HepG2 (cell line): ENCODE measurements around the gene VAMP2. TPM values are rescaled to one million over a fixed set of nuclear protein-coding genes. Genes with fewer than 3 reads are reported as not detected.

Experiments
- DR1 ChIP-seq: sonication (generic); formaldehyde crosslinking; IDR thresholded peaks from 2 replicates; pipeline ENCODE4 v1.8.0; 2021; ENCODE audit warnings: mild to moderate bottlenecking, missing genetic modification reagents, inconsistent platforms
- FOXP4 ChIP-seq: sonication (generic); formaldehyde crosslinking; IDR thresholded peaks from 2 replicates; pipeline ENCODE4 v1.4.0; 2020; ENCODE audit warnings: missing genetic modification reagents
- GATAD1 ChIP-seq: IDR thresholded peaks from 2 replicates; pipeline ENCODE4 v1.6.1; 2016; ENCODE audit warnings: missing genetic modification reagents, missing compliant biosample characterization
- HOXA5 ChIP-seq: sonication (generic); formaldehyde crosslinking; IDR thresholded peaks from 2 replicates; pipeline ENCODE4 v1.4.0; 2020; ENCODE audit warnings: missing genetic modification reagents
- NCOR1 ChIP-seq: fragments of 200-600 bp; sonication (generic); IDR thresholded peaks from 2 replicates; pipeline ENCODE4 v1.7.0; 2017; ENCODE audit warnings: antibody characterized with exemption, low read length, borderline replicate concordance
- PHF8 ChIP-seq: sonication (generic); formaldehyde crosslinking; IDR thresholded peaks from 2 replicates; pipeline ENCODE4 v1.5.0; 2020; ENCODE audit warnings: missing genetic modification reagents
- SALL1 ChIP-seq: sonication (generic); formaldehyde crosslinking; IDR thresholded peaks from 2 replicates; pipeline ENCODE4 v1.8.0; 2022; ENCODE audit warnings: mild to moderate bottlenecking, missing genetic modification reagents
- SMAD1 ChIP-seq: sonication (generic); formaldehyde crosslinking; IDR thresholded peaks from 2 replicates; pipeline ENCODE4 v1.4.0; 2020; ENCODE audit warnings: missing genetic modification reagents, low read depth, mild to moderate bottlenecking, borderline replicate concordance
- SRY ChIP-seq: sonication (generic); formaldehyde crosslinking; IDR thresholded peaks from 2 replicates; pipeline ENCODE4 v1.8.0; 2022; ENCODE audit warnings: mild to moderate bottlenecking, missing genetic modification reagents
- TBP ChIP-seq: sonication (generic); formaldehyde crosslinking; IDR thresholded peaks from 2 replicates; pipeline ENCODE4 v1.5.0; 2020; ENCODE audit warnings: missing genetic modification reagents
- ZBED4 ChIP-seq: sonication (generic); formaldehyde crosslinking; IDR thresholded peaks from 2 replicates; pipeline ENCODE4 v1.4.0; 2020; ENCODE audit warnings: missing genetic modification reagents, borderline replicate concordance
- ZNF180 ChIP-seq: sonication (generic); formaldehyde crosslinking; IDR thresholded peaks from 2 replicates; pipeline ENCODE4 v1.4.0; 2020; ENCODE audit warnings: low read depth, missing genetic modification reagents, borderline replicate concordance
- ZNF280D ChIP-seq: sonication (generic); formaldehyde crosslinking; IDR thresholded peaks from 2 replicates; pipeline ENCODE4 v1.5.1; 2020; ENCODE audit warnings: mild to moderate bottlenecking, missing genetic modification reagents
- ZNF383 ChIP-seq: sonication (generic); formaldehyde crosslinking; IDR thresholded peaks from 2 replicates; pipeline ENCODE4 v1.4.0; 2020; ENCODE audit warnings: missing genetic modification reagents, mild to moderate bottlenecking, borderline replicate concordance
- ZNF547 ChIP-seq: sonication (generic); formaldehyde crosslinking; IDR thresholded peaks from 2 replicates; pipeline ENCODE4 v1.5.1; 2020; ENCODE audit warnings: mild to moderate bottlenecking, missing genetic modification reagents
- ZNF607 ChIP-seq: sonication (generic); formaldehyde crosslinking; IDR thresholded peaks from 2 replicates; pipeline ENCODE4 v1.5.1; 2020; ENCODE audit warnings: missing genetic modification reagents, mild to moderate bottlenecking, borderline replicate concordance
- ZNF839 ChIP-seq: sonication (generic); formaldehyde crosslinking; IDR thresholded peaks from 2 replicates; pipeline ENCODE4 v1.4.0; 2020; ENCODE audit warnings: missing genetic modification reagents, mild to moderate bottlenecking, borderline replicate concordance
- ZSCAN21 ChIP-seq: sonication (generic); formaldehyde crosslinking; IDR thresholded peaks from 2 replicates; pipeline ENCODE4 v1.8.0; 2022; ENCODE audit warnings: mild to moderate bottlenecking, missing genetic modification reagents, moderate library complexity, borderline replicate concordance
- polyA plus RNA-seq, 8 experiments: library from polyadenylated mRNA; depleted of rRNA in 3 of 8; stranded (reverse) in 7 of 8; unstranded in 1 of 8; fragments of >200 nt; fragmentation: Illumina TruSeq in 4 of 8; extraction: Trizol in 4 of 8; gene quantifications; 2 replicates each; pipeline versions ENCODE4 v1.2.1 to v1.2.3, GENCODE V29; 2011 to 2016; ENCODE audit warnings: low read depth in 4 of 8, missing spikeins in 1 of 8, mixed read lengths in 1 of 8; ENCODE audit not compliant: insufficient read depth in 1 of 8
- total RNA-seq, 5 experiments: library from RNA; depleted of rRNA; stranded (reverse); fragments of >200 nt; fragmentation: Illumina TruSeq; extraction: Trizol; gene quantifications; 2 replicates each; pipeline ENCODE4 v1.2.3, GENCODE V29; 2016; ENCODE audit warnings: low read depth in 1 of 5

Gene VAMP2
- total and polyA plus RNA-seq, 2 of the 13 experiments (the other 11 are each of a cell fraction or from before 2014, with no cell fraction given): 3.9 to 17.2 TPM

DNA sequence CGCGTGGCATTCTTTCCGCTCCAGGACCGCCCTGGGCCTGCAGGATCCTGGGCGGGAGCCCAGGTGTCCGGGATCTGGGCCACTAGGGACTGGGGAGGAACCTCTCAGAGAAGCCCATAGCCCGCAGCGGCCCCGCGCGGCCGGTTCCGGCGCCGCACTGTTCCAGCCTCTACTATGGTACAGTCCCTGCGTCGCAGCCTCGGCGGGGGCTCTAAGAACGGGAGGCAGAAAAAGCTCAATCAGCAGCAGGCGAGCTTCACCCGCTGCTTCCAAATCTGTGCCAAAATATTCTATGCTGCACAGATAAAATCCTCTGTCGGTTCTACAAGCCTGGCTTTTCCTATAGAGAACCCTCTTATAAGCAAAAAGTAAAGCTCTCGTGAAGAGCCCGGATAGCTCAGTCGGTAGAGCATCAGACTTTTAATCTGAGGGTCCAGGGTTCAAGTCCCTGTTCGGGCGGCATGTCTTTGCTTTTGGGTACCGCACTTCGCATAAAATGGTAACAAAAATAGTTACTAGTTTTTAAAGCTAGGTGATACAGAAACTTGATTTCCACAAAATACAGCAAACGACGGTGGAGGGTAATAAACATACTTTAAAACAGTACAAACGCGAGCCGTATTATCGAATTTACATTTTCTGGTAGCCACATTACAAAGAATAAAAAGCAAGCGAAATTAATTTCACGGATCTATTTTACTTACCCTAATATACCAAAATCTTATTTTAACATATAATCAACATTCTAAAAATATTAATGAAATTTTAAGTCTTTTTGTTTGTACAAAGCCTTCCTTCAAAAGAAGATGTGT lies 43.8 kb downstream of the VAMP2 start (continued):
- no peak for TF ChIP-seq SMAD1 (CRISPR knock-in tag)
- peak; percentile 87 for TF ChIP-seq NCOR1
- TF ChIP-seq DR1 (CRISPR knock-in tag): no peak
- no peak for TF ChIP-seq ZNF180
- TF ChIP-seq ZNF383: no peak
- no peak for TF ChIP-seq GATAD1
- TF ChIP-seq ZNF839 (CRISPR knock-in tag): no peak
- TF ChIP-seq TBP (CRISPR knock-in tag): no peak
- no peak for TF ChIP-seq PHF8
- peak; percentile 13; the same call in 1 of the 2 replicates for TF ChIP-seq ZSCAN21 (CRISPR knock-in tag)
- TF ChIP-seq FOXP4: 0 out of 2 replicates have a peak, but pooled peaks have one; percentile 11
- TF ChIP-seq ZNF280D (CRISPR knock-in tag): peak; percentile 52; the same call in 1 of the 2 replicates
- peak; percentile 30; the same call in 1 of the 2 replicates for TF ChIP-seq ZNF547 (CRISPR knock-in tag)
- peak; percentile 89 for TF ChIP-seq ZBED4
- peak; percentile 57; the same call in 1 of the 2 replicates for TF ChIP-seq HOXA5 (CRISPR knock-in tag)
- 0 out of 2 replicates have a peak, but pooled peaks have one; percentile 47 for TF ChIP-seq SRY (CRISPR knock-in tag)
- TF ChIP-seq ZNF607 (CRISPR knock-in tag): peak; percentile 46; the same call in 1 of the 2 replicates
- TF ChIP-seq SALL1 (CRISPR knock-in tag): peak; percentile 46
